Upper lobe of right lung (tissue), 1 donor: ENCODE results near the gene TLR2. TPM values are rescaled to one million over a fixed set of nuclear protein-coding genes. Genes with fewer than 3 reads are reported as not detected.

ENCODE experiments used
- ATAC-seq: fragments of 200-7000 bp; cut with Tn5 transposase; one replicate; pipeline ENCODE4 v1.9.1; 2020; ENCODE audit warnings: mild to moderate bottlenecking, moderate library complexity
- DNase-seq: peaks from one replicate; pipeline ENCODE4 v3.0.0-alpha.2; 2020
- H3K27ac ChIP-seq: fragments of 200-600 bp; one replicate; pipeline ENCODE4 v1.8.0; 2022
- H3K27me3 ChIP-seq: fragments of 200-600 bp; one replicate; pipeline ENCODE4 v1.8.0; 2022; ENCODE audit warnings: mild to moderate bottlenecking
- H3K36me3 ChIP-seq: fragments of 200-600 bp; one replicate; pipeline ENCODE4 v1.8.0; 2022
- H3K4me1 ChIP-seq: fragments of 200-600 bp; one replicate; pipeline ENCODE4 v1.8.0; 2022
- H3K4me3 ChIP-seq: fragments of 200-600 bp; one replicate; pipeline ENCODE4 v1.8.0; 2022; ENCODE audit warnings: mild to moderate bottlenecking
- H3K9me3 ChIP-seq: fragments of 200-600 bp; one replicate; pipeline ENCODE4 v1.8.0; 2022
- intact Hi-C: fragments of 100-400 bp; cut with DNase I; formaldehyde crosslinking; loops from one replicate; pipeline ENCODE4 v1.11.0; 2022
- total RNA-seq: library from RNA; stranded (reverse); fragmentation: NEBNext Ultra II Directional; extraction: Animal tissue kit (Norgen Biotek cat#: 25700); gene quantifications from one replicate; pipeline ENCODE4 v1.2.1, GENCODE V29; 2021
- TF ChIP-seq, protein P1 (sequence below): fragments of 200-600 bp; IDR thresholded peaks from one replicate; pipeline ENCODE4 v1.8.0; 2022; ENCODE audit warnings: antibody characterized with exemption
- donor health status: DM: no; HTN: yes; CAD: no; lungs with severe emphysema.

Gene TLR2
- total RNA-seq, 1 donor from 2014 or later, result 94.0 TPM

DNA sequence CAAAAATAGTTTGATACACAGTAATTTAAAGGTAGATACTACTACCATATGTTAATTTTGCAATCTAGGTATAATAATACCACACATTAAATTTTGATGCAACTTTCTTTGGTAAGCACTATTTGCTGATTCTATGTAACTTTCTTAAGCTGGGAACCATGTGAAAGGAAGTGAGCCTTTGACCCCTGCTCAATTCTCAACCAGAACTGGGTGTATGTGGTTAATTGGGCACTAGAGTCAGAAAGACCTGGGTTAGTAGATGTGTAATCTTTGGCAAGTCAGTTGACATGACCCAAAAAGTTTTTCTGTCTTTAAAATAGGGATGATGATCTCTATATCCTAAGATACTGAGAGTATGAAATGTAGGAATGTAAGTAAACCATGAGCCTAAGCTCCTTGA is 22.4 kb downstream of the TLR2 start:
- Histone ChIP-seq H3K4me1 (no peaks in the 10 kb centered on the region), H3K36me3 (no peaks in the 10 kb centered on the region), H3K27ac (no peak overlapping the region), H3K9me3 (no peaks in the 10 kb centered on the region), H3K4me3 (no peak overlapping the region), H3K27me3 (no peaks in the 10 kb centered on the region)
- intact Hi-C loops, result no loop called here
- TF ChIP-seq, protein P1, sequence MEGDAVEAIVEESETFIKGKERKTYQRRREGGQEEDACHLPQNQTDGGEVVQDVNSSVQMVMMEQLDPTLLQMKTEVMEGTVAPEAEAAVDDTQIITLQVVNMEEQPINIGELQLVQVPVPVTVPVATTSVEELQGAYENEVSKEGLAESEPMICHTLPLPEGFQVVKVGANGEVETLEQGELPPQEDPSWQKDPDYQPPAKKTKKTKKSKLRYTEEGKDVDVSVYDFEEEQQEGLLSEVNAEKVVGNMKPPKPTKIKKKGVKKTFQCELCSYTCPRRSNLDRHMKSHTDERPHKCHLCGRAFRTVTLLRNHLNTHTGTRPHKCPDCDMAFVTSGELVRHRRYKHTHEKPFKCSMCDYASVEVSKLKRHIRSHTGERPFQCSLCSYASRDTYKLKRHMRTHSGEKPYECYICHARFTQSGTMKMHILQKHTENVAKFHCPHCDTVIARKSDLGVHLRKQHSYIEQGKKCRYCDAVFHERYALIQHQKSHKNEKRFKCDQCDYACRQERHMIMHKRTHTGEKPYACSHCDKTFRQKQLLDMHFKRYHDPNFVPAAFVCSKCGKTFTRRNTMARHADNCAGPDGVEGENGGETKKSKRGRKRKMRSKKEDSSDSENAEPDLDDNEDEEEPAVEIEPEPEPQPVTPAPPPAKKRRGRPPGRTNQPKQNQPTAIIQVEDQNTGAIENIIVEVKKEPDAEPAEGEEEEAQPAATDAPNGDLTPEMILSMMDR, result no peak
- ATAC-seq, result no peak
- DNase-seq, result no peak

DNA sequence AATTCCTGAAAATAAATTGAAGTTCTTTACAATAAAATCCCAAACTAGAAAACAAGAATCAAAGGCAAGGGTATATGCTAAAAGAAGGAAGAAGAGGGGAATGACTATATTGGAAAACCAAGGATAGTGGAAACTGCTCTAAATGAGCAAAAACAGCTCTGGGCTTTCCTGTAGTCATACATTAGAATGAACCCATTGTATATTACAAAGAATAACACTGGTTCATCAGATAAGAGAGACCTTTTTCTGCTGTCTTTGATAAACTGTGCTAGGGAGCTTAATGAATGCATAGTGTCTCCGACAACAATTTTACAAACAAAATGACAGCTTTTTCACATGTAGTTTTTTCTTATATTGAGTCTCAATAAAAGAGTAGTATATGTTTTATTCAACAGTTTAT is 26.6 kb downstream of the TLR2 start:
- H3K27ac ChIP-seq, result no peak overlapping the region
- no peaks in the 10 kb centered on the region for H3K27me3 ChIP-seq
- no peaks in the 10 kb centered on the region for H3K36me3 ChIP-seq
- H3K4me1 ChIP-seq, result no peaks in the 10 kb centered on the region
- DNase-seq, result no peak
- TF ChIP-seq, protein P1, result no peak
- ATAC-seq, result no peak
- H3K9me3 ChIP-seq, result no peaks in the 10 kb centered on the region
- no peak overlapping the region for H3K4me3 ChIP-seq
- intact Hi-C loops, result no loop called here

DNA sequence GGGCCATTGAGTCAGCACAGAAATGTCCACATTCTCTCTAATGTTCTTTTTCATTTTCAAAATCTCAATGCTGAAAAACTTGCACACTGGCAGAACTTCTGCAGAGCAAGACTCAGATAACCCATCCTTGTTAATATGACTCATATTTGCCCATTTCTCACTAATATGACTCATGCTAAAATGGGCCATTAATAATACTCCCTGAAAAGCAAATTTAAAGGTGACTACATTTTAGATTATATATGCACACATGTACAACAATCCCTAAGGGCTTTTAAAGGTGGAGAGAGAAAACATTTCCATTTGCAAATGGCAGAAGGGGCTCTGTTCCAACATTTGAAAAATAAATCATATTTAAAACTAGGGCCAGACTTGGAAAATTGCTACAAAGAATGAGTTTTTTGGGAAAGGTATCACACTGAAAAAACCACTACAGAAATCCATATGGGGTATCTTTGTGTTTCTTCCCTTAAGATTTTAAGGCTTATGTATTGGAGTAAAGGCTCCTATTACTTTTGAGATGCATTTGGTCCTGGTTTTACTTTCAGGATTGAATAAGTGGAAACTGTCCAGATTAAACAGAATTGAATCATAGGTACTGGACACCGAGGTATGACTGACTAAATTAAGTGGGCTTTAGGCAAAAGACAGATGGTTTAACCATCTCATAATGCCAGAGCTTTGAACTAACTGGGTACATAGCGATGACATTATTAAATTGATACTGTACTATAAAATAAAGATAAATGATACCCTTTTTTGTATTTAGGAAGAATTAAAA is 30.0 kb downstream of the TLR2 start:
- H3K4me3 ChIP-seq, result no peak overlapping the region

DNA sequence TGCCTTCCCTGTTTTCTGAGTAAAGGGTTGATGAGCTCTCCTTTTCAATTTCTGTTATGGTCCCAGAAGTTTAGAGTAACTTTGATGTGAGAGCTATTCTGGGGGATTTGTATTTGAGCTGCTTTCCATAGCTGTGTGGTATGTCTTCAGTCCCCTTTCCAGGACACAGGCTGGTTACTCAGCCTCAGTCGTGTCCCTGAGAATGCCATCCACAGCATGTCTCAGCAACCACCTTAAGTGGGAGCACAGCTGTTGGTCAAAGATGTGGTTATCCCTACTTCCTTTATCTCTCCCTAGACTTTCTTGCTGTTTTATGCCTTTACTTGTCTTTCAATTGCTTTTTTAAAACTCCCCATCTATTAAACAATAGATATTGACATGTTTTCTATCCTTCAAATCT is 38.0 kb downstream of the TLR2 start:
- H3K27ac ChIP-seq, result no peak overlapping the region
- no peak for DNase-seq
- TF ChIP-seq, protein P1, result no peak
- no peaks in the 10 kb centered on the region for H3K9me3 ChIP-seq
- no peaks in the 10 kb centered on the region for H3K4me1 ChIP-seq
- intact Hi-C loops, result no loop called here
- H3K27me3 ChIP-seq, result no peaks in the 10 kb centered on the region
- H3K36me3 ChIP-seq, result no peaks in the 10 kb centered on the region
- no peak overlapping the region for H3K4me3 ChIP-seq
- ATAC-seq, result no peak

More for the DNA sequence above, 30.0 kb downstream of the TLR2 start:
- H3K27me3 ChIP-seq, result no peaks in the 10 kb centered on the region
- H3K4me1 ChIP-seq, result no peaks in the 10 kb centered on the region
- intact Hi-C loops, result no loop called here
- no peaks in the 10 kb centered on the region for H3K36me3 ChIP-seq
- no peaks in the 10 kb centered on the region for H3K9me3 ChIP-seq
- H3K27ac ChIP-seq, result no peak overlapping the region
- TF ChIP-seq, protein P1, result no peak
- ATAC-seq, result no peak
- no peak for DNase-seq

DNA sequence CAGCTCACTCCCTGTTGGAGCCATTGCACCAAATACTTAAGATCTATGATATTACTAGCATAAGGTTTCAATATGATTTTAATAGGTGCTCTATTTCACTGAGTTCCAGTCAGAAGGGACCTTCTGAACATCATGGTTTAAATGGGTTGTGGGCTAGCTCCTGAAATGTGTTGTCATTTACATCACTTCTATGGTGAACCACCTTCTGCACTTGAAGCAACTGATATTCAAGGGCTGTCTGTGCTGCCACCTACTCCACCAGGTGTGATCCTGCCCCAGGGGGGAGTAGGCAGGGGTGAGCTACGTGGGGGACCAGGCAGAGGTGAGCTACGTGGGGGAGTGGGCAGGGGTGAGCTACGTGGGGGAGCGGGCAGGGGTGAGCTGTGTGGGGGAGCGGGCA is 40.5 kb downstream of the TLR2 start:
- TF ChIP-seq, protein P1, result no peak
- Histone ChIP-seq H3K9me3 (no peaks in the 10 kb centered on the region), H3K27me3 (no peaks in the 10 kb centered on the region), H3K4me3 (no peak overlapping the region), H3K4me1 (no peaks in the 10 kb centered on the region), H3K27ac (no peak overlapping the region), H3K36me3 (no peaks in the 10 kb centered on the region)
- DNase-seq, result no peak
- intact Hi-C loops, result no loop called here
- no peak for ATAC-seq
